ENCODE measurements around the gene CLDN7.

CLDN7 gene, protein sequence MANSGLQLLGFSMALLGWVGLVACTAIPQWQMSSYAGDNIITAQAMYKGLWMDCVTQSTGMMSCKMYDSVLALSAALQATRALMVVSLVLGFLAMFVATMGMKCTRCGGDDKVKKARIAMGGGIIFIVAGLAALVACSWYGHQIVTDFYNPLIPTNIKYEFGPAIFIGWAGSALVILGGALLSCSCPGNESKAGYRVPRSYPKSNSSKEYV

DNA sequence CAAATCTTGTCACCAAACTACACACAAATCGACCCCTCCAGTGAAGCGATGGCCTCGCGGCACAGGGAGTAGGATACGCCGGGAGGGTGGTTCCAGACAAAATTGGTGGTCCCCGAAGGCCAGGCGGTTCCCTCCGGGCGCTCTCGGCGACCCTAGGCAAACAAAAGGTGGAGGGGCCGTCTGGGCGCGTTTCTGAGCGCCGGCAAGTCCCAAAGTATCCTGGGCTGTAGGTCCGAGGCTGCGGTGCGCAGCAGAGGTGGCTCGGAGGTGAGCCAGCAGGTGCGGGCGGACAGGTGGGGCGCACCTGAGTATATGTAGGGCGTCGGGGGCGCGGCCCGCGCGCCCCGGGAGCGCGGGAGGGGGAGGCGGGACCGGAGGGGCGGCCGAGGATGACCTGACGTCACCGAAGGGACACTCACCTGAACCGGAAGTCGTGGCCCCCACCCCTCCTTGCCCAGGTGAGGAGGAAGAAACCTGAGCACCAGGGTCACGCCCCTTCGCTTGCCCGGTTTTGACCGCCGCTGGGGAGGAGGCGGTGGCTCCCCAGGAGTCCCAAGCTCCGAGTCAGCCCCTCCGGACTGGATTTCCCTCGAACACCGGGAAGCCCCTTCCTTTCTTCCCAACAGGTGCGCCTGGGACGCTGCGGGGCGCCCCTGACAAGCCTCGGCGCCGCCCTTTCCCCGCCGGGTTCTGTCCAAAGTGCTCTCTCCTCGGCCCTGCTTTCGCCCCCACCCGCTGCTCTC lies at the start of gene CLDN7:
CLDN7 (minus strand) TSS at position 287 of the 743 bp plus-strand sequence. CDS start 435 bp downstream, outside the sequence.
- peak; percentile 55 for DNase-seq

DNA sequence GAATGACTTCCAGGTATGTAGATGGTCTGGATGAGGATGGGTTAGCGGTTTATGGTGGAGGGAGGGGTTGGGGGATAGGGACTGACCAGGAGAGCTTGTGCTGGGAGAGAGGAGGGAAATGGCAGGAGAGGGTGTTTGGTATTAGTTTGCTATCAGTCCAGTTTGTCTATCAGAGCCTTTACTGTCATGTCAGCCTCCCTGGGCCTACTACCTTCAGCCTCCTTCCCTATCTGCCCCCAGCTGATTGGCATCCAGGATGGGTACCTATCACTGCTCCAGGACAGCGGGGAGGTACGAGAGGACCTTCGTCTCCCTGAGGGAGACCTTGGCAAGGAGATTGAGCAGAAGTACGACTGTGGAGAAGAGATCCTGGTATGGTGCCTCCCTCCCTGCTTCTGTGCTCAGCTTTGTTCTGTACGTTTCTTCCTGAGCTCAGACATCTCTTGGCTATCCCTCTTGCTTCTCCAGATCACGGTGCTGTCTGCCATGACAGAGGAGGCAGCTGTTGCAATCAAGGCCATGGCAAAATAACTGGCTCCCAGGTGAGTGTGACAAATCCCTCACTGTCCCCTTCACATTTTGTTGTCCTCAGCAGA lies 48.9 kb upstream of the CLDN7 start:
- DNase-seq: no peak

DNA sequence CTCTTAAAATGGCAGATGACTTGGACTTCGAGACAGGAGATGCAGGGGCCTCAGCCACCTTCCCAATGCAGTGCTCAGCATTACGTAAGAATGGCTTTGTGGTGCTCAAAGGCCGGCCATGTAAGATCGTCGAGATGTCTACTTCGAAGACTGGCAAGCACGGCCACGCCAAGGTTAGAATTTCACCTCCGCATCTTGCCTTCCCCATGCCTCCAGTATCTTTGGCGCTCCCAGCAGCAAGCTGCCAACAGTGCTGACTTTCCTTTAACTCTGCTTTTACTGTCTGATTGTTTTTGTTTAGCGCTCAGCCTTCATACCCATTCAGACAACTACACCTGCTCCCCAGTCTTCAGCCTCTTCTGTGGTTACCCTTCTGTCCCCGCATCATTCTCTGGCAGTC lies 47.4 kb upstream of the CLDN7 start:
- DNase-seq: no peak

DNA sequence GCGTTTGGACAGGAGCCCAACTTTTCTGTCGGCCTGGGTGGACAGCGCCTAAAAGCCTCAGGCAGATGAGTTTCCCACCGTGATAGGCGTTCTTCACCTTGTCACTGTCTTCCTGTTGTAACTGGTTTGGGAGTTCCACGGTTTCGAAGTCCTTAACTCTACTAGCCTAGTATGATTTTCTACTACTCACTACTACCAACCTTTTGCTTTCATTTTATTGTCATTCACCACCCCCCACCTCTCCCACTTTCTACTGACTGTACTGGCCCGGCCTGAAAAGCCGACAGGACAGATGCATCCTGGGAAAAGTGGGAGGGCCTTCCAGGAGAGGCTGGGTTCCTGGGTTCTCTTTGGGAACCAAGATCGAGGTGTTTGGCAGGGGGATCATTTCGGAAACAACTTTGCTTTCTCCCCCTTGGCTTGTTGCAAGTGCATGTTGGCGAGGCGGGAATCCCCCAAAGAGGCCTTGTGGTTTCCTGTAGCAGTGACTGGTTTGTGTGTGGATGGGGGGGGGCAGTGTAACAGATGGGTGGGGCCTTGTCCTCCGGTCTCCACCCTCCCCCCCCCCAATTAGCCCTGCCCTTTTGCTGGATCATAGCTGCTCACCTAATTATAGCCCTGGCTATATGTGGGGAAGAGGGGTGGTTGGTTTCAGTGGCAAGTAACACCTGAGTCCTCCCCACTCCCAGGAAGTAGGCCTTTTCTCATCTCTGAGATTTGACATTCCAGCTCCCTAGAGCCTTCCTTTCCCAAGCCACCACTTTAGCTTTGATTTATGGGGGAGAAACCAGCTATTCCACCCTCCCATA lies 46.6 kb upstream of the CLDN7 start:
- peak; percentile 44 for DNase-seq

DNA sequence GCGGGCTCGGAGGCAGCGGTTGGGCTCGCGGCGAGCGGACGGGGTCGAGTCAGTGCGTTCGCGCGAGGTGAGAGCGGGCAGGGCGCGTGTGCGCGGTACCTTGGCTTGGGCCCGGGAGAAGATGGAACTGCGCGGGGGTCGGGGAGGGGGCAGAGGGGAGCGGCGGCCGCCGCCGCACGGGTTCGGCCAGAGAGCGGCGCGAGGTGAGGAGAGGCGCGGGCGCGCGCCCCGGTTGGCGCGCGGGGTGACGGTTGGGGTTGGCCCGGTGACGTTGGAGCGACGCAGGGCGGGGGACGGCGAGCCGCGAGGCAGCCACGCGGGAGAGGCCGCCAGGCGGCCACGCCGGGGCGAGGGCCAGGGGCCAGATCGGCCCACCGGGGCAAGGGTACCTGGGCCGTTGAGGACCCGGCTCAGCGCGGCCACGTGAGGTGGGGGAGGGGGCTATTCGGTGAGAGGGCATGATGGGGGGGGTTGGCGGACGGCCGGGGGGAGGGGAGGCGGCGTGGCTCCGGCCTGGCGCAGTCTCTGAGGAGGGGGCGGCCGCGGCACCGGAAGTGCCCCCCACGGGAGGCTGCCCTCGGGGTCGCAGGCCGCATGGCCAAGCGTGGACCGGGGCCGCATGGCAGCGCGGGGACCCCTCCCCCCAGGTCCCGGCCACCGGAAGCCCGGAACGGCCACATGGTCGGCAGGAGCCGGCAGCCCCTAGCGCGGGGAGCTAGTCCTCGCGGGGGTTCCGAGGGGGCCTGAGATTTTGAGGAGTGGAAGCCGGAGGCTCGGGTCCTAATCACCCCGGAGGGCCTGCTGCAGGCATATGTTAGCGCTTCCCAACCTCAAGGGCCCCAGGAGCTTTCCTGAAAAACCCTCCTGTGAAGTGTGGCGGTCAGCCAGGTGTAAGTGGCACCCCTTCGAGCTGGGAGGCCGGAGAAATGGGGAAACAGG lies 45.7 kb upstream of the CLDN7 start:
- DNase-seq: no peak

DNA sequence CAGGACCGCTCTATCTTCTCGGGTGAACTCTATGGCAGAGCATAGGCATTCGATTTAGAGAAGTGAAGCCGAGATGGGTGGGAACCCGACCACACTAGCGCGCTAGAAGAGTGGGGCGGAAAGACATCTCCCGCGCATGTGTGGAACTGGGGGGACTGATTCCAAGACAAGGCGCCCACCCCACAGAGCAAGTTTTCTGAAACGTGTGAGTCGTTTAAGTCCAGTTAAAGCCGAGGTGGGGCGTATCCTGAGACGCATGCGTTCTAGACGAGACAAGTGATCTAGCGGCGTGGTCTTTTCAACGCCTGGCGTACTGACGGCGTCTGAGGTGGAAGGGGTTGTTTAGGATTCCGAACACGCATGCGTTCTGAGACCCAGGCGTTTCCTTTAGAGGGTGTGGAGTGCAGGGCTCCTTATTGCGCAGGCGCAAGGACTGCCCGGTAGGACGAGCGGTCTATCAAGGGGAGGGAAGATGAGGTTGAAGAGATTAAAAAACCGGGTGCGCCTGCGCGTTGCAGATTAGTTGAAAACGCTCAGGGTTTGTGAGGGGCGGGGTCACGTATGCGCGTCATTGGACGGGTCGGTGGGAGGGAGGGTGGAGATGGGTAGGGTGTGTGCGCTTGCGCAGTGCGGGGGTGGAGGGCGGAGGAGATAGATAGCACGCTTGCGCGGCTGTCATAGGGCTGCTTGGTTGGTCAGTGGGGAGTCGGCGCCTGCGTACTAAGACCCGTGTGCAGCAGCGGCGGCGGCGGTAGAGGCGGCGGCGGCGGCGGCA lies 44.8 kb upstream of the CLDN7 start, which contains the start of gene EIF5A:
EIF5A (plus strand) TSS at position 718 of the 775 bp plus-strand sequence. CDS start 2,008 bp downstream, outside the sequence.
- DNase-seq: peak; percentile 92

DNA sequence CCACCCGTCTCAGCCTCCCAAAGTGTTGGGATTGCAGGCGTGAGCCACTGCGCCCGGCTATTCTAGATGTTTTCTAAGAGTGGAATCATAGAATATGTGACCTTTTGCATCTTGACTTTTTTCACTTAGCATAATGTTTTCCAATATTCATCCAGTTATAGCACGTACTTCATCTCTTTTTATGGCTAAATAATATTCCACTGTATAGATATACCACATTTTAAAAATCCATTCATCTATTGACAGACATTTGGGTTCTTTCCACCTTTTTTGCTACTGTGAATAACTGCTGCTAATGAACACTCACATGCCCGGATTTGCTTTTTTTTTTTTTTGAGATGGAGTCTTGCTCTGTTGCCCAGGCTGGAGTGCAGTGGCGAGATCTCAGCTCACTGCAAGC lies 41.9 kb upstream of the CLDN7 start:
- DNase-seq: no peak

DNA sequence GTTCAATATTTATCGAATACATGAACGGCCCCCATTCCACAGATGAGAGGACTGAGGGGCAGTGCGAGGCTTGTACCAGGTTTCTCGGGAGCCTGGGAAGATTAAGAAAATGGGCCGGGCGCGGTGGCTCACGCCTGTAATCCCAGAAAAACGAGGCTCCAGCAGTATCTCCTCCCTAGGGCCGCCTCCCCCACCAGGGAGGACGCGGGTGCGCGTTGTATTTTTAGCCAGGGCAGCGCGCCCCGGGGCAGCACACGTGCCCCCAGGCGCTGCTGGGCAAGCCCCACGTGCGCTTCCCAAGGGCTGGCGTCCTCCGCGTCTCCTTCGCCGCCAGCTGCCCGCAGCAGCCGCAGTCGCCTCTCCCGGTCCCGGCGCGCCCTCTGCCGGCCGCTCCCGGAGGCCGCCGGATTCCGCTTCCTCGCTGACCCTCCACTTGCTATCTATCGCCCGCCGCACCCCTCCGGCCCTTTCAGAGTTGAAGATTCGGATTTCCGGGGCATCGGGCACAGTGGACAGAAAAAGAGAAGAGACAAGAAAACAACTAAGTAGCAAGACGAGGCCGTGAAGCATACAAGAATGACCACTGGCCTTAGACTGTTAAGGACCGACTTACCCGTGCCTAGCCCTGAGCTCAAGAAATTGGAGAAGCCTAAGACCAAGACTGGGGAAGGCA lies 34.0 kb upstream of the CLDN7 start:
- DNase-seq: peak; percentile 41

DNA sequence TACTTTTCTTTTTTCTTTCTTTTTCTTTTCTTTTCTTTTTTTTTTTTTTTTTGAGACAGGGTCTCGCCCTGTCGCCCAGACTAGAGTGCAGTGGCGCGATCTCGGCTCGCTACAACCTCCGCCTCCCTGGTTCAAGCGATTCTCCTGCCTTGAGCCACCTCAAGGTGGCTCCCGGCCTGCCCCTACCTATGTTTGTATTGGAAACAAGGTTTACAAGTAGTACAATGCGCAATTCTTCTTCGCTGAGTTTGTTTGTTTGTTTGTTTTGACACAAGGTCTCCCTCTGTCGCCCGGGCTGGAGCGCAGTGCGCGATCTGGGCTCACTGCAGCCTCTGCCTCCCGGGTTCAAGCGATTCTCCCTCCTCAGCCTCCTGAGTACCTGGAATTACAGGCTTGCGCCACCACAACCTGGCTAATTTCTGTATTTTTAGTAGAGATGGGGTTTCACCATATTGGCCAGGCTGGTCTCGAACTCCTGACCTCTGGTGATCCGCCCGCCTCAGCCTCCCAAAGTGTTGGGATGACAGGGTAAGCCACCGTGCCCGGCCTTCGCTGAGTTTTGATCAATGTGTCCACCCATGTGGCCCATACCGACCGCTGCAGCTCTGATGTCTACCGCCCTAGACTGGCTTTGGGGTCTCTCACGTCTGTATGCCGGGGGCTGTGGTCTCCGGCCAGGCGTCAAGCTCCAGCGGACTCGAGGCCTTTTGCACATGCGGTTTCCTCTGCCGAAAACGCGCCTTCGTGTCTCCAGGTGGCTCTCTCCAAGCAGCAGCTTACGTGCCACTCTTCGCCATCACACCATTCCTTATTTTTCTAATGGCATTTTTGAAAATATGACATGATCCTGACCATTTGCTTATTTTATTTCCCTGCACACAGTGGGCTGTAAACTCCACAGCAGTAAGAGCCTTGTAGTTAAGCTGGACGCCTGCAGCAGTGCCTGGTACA lies 33.2 kb upstream of the CLDN7 start:
- DNase-seq: no peak

DNA sequence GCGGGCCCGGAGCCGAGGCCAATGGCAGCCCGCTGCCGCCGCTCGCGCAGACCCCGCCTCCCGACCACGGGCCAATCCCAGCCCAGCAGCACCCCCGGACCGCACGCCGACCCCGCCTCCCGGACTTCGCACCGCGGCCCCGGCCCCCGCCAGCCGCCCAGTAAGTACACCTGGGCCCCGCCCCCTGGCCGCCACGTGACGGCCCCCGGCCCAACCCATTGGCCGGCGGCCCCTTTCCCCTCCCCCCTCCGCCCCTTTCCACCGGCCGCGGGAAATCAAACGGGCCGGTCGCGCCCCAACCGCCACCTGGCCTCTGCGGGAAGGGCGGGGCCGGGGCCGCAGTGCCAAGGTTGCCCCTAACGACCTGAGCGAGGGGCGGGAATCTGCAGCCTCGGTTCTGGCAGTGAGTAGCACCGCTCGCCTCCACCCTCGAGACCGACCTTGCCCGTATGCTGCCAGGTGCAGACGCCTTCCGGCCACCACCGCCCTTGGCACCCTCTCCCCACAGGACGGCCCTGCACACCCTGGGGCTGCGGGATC lies 32.4 kb upstream of the CLDN7 start, which contains the start of gene YBX2:
YBX2 (minus strand) TSS at position 26 of the 540 bp plus-strand sequence. CDS start 139 bp downstream, outside the sequence.
- peak; percentile 3 for DNase-seq

DNA sequence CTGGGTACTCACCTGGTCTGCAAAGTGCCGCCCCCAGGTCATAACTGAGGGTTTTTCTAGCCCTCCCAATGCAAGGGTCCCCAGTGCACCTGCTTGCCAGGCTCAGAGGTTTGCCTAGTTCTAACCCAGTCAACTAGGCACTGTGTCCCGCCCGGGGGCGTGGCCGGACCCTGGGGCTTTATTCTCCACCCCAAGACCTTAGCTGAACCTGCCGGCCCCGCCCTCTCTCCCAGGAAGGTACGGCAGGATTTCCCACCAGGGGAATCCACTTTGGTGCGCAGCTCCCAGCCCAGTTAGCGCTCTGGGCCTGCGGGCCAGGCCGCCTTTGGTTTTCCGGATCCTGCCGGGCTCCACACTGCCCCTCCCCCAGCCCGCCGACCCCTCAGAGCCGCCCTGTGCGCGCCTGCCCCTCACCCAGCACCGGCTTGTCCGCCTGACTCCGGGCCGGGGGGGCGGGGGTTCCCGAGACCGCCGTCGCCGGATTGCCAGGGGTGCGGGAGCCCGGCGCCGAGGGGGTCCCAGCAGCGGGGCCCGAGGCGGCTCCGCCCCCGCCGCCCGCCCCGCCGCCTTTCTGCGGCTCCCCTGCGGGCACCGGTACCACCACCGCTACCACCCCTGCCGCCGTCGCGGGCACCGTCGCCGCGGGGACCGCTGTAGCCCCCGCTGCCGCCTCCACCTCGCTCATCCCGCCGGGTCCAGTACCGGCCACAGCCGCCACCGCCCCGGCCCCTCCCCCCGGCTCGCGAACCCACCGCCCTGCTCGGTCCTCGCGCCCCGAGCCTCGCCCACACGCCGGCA lies 31.7 kb upstream of the CLDN7 start:
- DNase-seq: no peak

DNA sequence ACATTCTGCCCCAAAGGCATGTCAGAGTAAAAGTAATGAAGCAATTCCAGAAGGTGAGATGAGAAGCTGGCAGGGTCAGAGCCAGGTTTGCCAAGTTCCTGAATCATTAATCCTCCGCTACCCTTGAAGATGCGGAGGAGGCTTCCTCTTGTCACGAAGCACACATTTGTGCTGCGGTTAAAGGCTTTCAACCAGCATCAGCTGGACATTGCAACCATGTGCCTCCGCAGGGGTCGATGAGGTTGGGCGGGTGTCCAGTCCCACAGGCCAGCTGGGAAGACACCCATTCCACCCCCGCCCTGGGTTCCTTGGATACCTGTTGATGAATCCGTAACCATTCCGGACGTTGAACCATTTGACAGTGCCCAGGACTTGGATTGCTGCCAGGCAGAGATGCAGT lies 30.9 kb upstream of the CLDN7 start:
- DNase-seq: no peak

DNA sequence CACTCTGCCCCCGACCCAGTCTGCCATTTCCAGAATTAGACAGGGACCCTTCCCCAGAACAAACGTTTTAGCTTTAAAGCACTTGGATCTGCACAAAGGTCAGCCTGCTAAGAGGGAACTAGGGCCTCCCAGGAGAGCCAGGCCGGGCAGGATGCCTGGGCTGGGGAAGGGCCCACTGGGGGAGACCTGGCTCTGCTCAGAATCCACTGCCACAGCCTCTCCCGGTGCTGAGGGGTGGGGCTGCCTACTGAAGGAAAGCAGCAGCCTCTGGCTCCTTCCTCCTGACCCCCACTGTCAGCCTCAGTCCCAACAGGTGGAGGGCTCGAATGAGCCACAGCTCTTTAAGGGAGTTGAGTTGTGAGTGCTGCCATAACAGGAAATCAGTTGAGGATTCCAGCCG lies 30.5 kb upstream of the CLDN7 start:
- no peak for DNase-seq

DNA sequence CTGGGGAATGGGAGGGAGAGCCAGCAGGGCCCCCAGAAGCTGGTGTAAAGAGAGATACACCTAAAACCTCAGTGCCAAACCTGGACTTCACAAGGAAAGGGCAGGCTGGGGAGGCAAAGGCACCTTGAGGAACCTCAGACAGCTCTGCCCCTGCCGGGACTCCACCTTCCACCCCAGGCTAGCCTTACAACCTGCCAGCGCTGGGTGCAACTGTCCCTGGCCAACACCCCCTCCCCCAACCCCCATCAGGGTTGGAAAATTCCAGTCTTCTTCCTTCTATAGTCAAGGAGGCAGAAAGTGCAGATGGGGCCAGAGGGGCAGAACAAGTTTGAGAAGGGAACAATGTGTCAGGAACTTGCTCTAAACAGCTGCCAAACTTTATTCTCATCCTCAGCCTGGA lies 29.9 kb upstream of the CLDN7 start:
- no peak for DNase-seq

DNA sequence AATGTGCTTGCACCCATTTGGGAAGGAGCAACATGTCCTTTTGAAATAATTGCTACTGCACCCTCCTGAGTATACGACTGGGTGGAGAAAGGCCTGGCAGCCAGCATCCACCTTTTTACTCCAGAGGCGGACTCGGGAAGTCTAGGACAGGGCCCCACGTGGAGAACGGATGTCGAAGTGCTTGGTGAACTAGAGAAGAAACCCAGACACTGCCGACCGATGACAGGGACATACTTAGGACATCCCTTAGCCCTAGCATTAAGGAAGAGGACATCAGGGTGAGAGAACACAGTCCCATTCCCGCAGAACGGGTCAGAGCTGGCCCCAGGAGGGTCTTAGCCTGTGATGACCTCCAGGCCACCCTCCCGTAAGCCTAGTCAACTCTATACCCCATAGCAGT lies 28.4 kb upstream of the CLDN7 start:
- DNase-seq: no peak

DNA sequence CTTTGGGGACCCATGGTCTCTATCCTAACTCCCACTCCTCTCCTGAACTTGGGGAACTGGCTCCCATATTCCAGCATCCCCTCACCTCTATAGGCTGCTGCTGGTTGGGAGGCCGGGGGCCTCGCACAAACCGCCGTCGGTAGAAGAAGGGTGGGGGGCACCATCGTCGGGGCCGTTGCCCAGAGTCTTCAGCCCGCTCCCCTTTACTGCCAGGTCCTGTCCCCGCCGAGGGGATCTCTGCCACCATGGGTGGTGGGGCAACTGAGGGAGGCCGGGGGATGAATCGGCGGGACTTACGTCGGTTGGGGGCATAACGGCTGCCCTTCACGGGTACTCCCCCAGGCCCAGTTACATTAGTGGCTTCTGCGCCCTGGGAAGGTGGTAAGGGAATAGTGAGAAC lies 27.9 kb upstream of the CLDN7 start:
- no peak for DNase-seq

DNA sequence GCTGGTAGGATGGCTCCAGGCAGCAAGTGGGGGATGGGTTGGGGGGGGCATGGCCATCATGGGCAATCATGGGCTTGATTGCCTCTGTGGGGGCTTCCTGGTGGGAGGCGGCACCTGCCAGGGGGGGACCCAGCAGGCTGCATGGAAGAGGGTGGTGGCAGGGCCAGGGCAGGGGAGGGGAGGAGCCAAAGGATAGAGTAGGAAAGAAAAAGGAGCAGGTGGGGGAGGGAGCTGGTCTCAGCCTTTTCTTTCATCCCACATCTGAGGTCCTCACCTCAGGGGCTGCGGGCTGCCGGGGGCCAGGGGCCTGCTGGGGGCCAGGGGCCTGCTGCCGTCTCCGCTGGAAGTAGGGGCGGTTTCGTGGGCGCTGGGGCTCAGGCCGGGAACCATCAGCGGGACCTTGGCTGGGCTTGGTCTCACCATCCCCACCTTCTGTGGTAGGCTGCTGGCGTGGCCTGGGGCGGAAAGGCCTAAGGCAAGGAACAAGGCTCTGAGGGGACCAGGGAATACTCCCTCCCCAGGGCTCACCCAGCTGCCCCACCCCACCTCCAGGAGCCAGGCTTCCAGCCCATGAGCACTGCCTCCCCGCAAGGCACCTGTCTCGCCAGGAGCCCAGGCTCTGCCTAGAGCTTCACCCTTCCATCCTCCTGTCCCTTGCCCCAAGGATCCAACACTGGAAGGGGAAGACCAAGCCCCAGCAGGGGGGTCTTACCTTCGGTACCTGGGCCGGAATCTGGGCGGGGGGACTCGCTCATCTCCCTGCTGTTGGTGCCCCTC lies 27.2 kb upstream of the CLDN7 start:
- no peak for DNase-seq
